Mesendoderm (in vitro differentiated cells): Measurements from ENCODE around the gene P3H2. TPM values are rescaled to one million over a fixed set of nuclear protein-coding genes. Genes with fewer than 3 reads are reported as not detected.

Source experiments
- DNase-seq: peaks from one replicate; pipeline ENCODE4 v3.0.0; 2013
- H2AK5ac ChIP-seq: 2 replicates; pipeline ENCODE4 v1.6.1; 2013; ENCODE audit warnings: low read length, inconsistent platforms
- H2BK120ac ChIP-seq: 2 replicates; pipeline ENCODE4 v1.6.1; 2013; ENCODE audit warnings: low read depth, mild to moderate bottlenecking, low read length, moderate library complexity, mixed read lengths
- H2BK15ac ChIP-seq: replicated peaks from 2 replicates; pipeline ENCODE4 v1.6.1; 2013; ENCODE audit warnings: low read depth, mild to moderate bottlenecking, moderate library complexity
- H2BK5ac ChIP-seq: 2 replicates; pipeline ENCODE4 v1.6.1; 2013; ENCODE audit warnings: low read length, inconsistent platforms
- H3K18ac ChIP-seq: 2 replicates; pipeline ENCODE4 v1.6.1; 2013; ENCODE audit warnings: mild to moderate bottlenecking, low read length, mixed read lengths
- H3K23ac ChIP-seq: one replicate; pipeline ENCODE4 v1.6.1; 2013; ENCODE audit warnings: low read length
- H3K27ac ChIP-seq: 2 replicates; pipeline ENCODE4 v1.5.1; 2013; ENCODE audit warnings: low read depth, mild to moderate bottlenecking, inconsistent platforms, low read length, moderate library complexity
- H3K27me3 ChIP-seq: 2 replicates; pipeline ENCODE4 v1.6.1; 2013; ENCODE audit warnings: low read length, control low read depth, mild to moderate bottlenecking, inconsistent platforms; ENCODE audit not compliant: insufficient read depth, poor library complexity
- H3K36me3 ChIP-seq: 2 replicates; pipeline ENCODE4 v1.6.1; 2013; ENCODE audit warnings: low read length, inconsistent platforms; ENCODE audit not compliant: control insufficient read depth, insufficient read depth
- H3K4ac ChIP-seq: one replicate; pipeline ENCODE4 v1.6.1; 2013; ENCODE audit warnings: low read depth, mild to moderate bottlenecking, low read length, moderate library complexity
- H3K4me1 ChIP-seq: 2 replicates; pipeline ENCODE4 v1.6.1; 2013; ENCODE audit warnings: low read depth, low read length, inconsistent platforms; ENCODE audit not compliant: control insufficient read depth
- H3K4me2 ChIP-seq: 2 replicates; pipeline ENCODE4 v1.6.1; 2013; ENCODE audit warnings: low read length
- H3K4me3 ChIP-seq: 2 replicates; pipeline ENCODE4 v1.5.1; 2013; ENCODE audit warnings: mild to moderate bottlenecking, low read length
- H3K56ac ChIP-seq: one replicate; pipeline ENCODE4 v1.6.1; 2013; ENCODE audit warnings: low read length
- H3K79me1 ChIP-seq: 2 replicates; pipeline ENCODE4 v1.6.1; 2013; ENCODE audit warnings: low read length, inconsistent platforms
- H3K79me2 ChIP-seq: 2 replicates; pipeline ENCODE4 v1.6.1; 2013; ENCODE audit warnings: mild to moderate bottlenecking, low read length; ENCODE audit not compliant: control insufficient read depth, insufficient read depth
- H3K9ac ChIP-seq: 2 replicates; pipeline ENCODE4 v1.6.1; 2013; ENCODE audit warnings: low read length, inconsistent platforms
- H4K5ac ChIP-seq: one replicate; pipeline ENCODE4 v1.6.1; 2013; ENCODE audit warnings: low read length
- H4K8ac ChIP-seq: one replicate; pipeline ENCODE4 v1.6.1; 2013; ENCODE audit warnings: low read depth, mild to moderate bottlenecking, control low read depth, low read length, moderate library complexity
- WGBS: extraction: QIAGEN DNeasy Blood & Tissue Kit; methylation state at CpG from one replicate; pipeline ENCODE4 v1.1.7; 2013; ENCODE audit warnings: low lambda C conversion rate, missing lambda C conversion rate; ENCODE audit not compliant: insufficient coverage; ENCODE audit errors: extremely low coverage; 5-methylcytosine and 5-hydroxymethylcytosine counted together
- polyA plus RNA-seq, 2 experiments: library from polyadenylated mRNA; stranded (reverse); fragments of 200-250 nt; gene quantifications; one replicate each; pipeline ENCODE4 v1.2.3, GENCODE V29; 2013

P3H2 gene, protein sequence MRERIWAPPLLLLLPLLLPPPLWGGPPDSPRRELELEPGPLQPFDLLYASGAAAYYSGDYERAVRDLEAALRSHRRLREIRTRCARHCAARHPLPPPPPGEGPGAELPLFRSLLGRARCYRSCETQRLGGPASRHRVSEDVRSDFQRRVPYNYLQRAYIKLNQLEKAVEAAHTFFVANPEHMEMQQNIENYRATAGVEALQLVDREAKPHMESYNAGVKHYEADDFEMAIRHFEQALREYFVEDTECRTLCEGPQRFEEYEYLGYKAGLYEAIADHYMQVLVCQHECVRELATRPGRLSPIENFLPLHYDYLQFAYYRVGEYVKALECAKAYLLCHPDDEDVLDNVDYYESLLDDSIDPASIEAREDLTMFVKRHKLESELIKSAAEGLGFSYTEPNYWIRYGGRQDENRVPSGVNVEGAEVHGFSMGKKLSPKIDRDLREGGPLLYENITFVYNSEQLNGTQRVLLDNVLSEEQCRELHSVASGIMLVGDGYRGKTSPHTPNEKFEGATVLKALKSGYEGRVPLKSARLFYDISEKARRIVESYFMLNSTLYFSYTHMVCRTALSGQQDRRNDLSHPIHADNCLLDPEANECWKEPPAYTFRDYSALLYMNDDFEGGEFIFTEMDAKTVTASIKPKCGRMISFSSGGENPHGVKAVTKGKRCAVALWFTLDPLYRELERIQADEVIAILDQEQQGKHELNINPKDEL
- 45.6 TPM for polyA plus RNA-seq (2013, experiment 1 of 2)
- polyA plus RNA-seq (2013, experiment 2 of 2) = 41.5 TPM

GRCh38 chr3:190120269-190121060 is at the start of gene P3H2:
TSS of gene P3H2 (minus strand) at chr3:190120897. CDS start at chr3:190120731, 166 bp downstream.
- H3K4ac ChIP-seq = peak within 1 kb of the TSS; percentile 73
- H2BK5ac ChIP-seq = peak within 1 kb of the TSS; percentile 85
- H3K4me3 ChIP-seq = peak within 1 kb of the TSS; percentile 74
- H3K27me3 ChIP-seq = no peaks in the 10 kb centered on the region
- peak within 1 kb of the TSS; percentile 97 for H3K56ac ChIP-seq
- H3K27ac ChIP-seq = peak within 1 kb of the TSS; percentile 72
- H2AK5ac ChIP-seq = peak within 1 kb of the TSS; percentile 92
- H3K9ac ChIP-seq = peak within 1 kb of the TSS; percentile 88
- H3K4me1 ChIP-seq = peaks cover 12% of the 10 kb centered on the region
- peaks cover 36% of the 10 kb centered on the region for H3K79me2 ChIP-seq
- H3K79me1 ChIP-seq = peaks cover 2% of the 10 kb centered on the region
- H4K5ac ChIP-seq = no peak within 1 kb of the TSS
- DNase-seq = peak; percentile 96
- no peaks in the 10 kb centered on the region for H3K36me3 ChIP-seq
- H4K8ac ChIP-seq = peak within 1 kb of the TSS; percentile 91
- H3K23ac ChIP-seq = peak within 1 kb of the TSS; percentile 86
- H3K18ac ChIP-seq = peak within 1 kb of the TSS; percentile 95
- no CpG with 5 or more reads among the region's 100 CpGs for WGBS
- peak within 1 kb of the TSS; percentile 60 for H3K4me2 ChIP-seq
- H2BK120ac ChIP-seq = peak within 1 kb of the TSS; percentile 68
- no peak within 1 kb of the TSS for H2BK15ac ChIP-seq

- H4K8ac ChIP-seq = no peak overlapping the region
- DNase-seq = no peak
Observed at GRCh38 chr3:190169877-190170276, 49.2 kb upstream of the P3H2 start.

DNA sequence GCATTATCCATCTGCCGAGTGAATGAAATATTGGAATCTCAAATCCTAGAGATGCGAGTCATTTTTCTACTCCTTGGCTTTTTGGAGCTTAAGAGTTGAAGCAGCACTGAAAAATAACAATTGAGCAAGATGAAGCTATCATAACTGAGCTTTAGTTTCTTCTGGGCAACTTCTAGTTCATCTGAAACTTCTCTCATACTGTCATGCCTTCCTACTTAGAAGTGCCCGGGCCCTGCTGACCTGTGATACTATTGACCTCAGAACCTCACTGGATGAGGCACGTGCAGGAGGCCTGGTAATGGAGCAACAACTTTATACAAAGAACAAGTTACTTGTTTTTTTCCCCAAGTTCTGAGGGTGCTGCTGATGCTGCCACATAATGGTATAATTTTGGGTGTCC is 48.5 kb upstream of the P3H2 start:
- Histone ChIP-seq H3K4me2 (no peak overlapping the region), H2AK5ac (no peak overlapping the region), H4K8ac (no peak overlapping the region), H3K79me1 (no peaks in the 10 kb centered on the region), H3K27ac (peak overlapping the region; percentile 56), H4K5ac (no peak overlapping the region), H3K56ac (peak overlapping the region; percentile 59), H3K9ac (no peak overlapping the region), H3K23ac (no peak overlapping the region), H2BK15ac (no peak overlapping the region), H3K36me3 (no peaks in the 10 kb centered on the region), H3K79me2 (no peaks in the 10 kb centered on the region), H3K27me3 (no peaks in the 10 kb centered on the region), H2BK120ac (peak overlapping the region; percentile 30), H3K4me3 (no peak overlapping the region), H3K18ac (peak overlapping the region; percentile 22), H3K4me1 (peaks cover 6% of the 10 kb centered on the region), H3K4ac (peak overlapping the region; percentile 91), H2BK5ac (peak overlapping the region; percentile 10)
- no CpG with 5 or more reads among the region's 4 CpGs for WGBS
- DNase-seq = no peak

More at GRCh38 chr3:190169877-190170276, 49.2 kb upstream of the P3H2 start:
- H3K4me3 ChIP-seq = no peak overlapping the region
- no CpG with 5 or more reads among the region's 2 CpGs for WGBS
- H3K9ac ChIP-seq = no peak overlapping the region
- H3K18ac ChIP-seq = no peak overlapping the region
- no peaks in the 10 kb centered on the region for H3K79me2 ChIP-seq
- H3K56ac ChIP-seq = no peak overlapping the region
- H2BK15ac ChIP-seq = no peak overlapping the region
- H3K4me1 ChIP-seq = peaks cover 6% of the 10 kb centered on the region
- H2AK5ac ChIP-seq = no peak overlapping the region
- H3K27ac ChIP-seq = no peak overlapping the region
- no peaks in the 10 kb centered on the region for H3K79me1 ChIP-seq
- H3K36me3 ChIP-seq = no peaks in the 10 kb centered on the region
- H4K5ac ChIP-seq = no peak overlapping the region
- no peak overlapping the region for H3K4ac ChIP-seq
- H2BK5ac ChIP-seq = no peak overlapping the region
- H2BK120ac ChIP-seq = no peak overlapping the region
- H3K27me3 ChIP-seq = no peaks in the 10 kb centered on the region
- no peak overlapping the region for H3K4me2 ChIP-seq
- no peak overlapping the region for H3K23ac ChIP-seq

- Histone ChIP-seq H4K8ac (no peak overlapping the region), H2BK15ac (no peak overlapping the region), H3K4ac (peak overlapping the region; percentile 91), H3K27me3 (no peaks in the 10 kb centered on the region), H3K4me2 (no peak overlapping the region), H3K79me1 (no peaks in the 10 kb centered on the region), H4K5ac (no peak overlapping the region), H3K56ac (peak overlapping the region; percentile 56), H3K36me3 (no peaks in the 10 kb centered on the region), H2AK5ac (no peak overlapping the region), H3K79me2 (no peaks in the 10 kb centered on the region), H2BK5ac (peak overlapping the region; percentile 99), H3K4me3 (no peak overlapping the region), H2BK120ac (no peak overlapping the region), H3K4me1 (peaks cover 6% of the 10 kb centered on the region), H3K9ac (peak overlapping the region; percentile 6), H3K27ac (peak overlapping the region; percentile 77), H3K18ac (peak overlapping the region; percentile 94), H3K23ac (no peak overlapping the region)
- no CpG with 5 or more reads among the region's 6 CpGs for WGBS
- peak; percentile 93 for DNase-seq
Observed at GRCh38 chr3:190167936-190168680, 47.4 kb upstream of the P3H2 start.

GRCh38 chr3:190166948-190167347 is 46.3 kb upstream of the P3H2 start:
- peak overlapping the region; percentile 63 for H3K56ac ChIP-seq
- peak overlapping the region; percentile 93 for H2BK120ac ChIP-seq
- H3K4ac ChIP-seq = peak overlapping the region; percentile 71
- peaks cover 6% of the 10 kb centered on the region for H3K4me1 ChIP-seq
- peak overlapping the region; percentile 97 for H2BK5ac ChIP-seq
- no peak overlapping the region for H3K4me2 ChIP-seq
- H3K79me1 ChIP-seq = no peaks in the 10 kb centered on the region
- peak overlapping the region; percentile 77 for H3K27ac ChIP-seq
- H4K5ac ChIP-seq = peak overlapping the region; percentile 91
- no peak overlapping the region for H3K9ac ChIP-seq
- WGBS = no CpG with 5 or more reads among the region's 4 CpGs
- H3K23ac ChIP-seq = no peak overlapping the region
- peak overlapping the region; percentile 74 for H2AK5ac ChIP-seq
- H4K8ac ChIP-seq = no peak overlapping the region
- peak overlapping the region; percentile 74 for H2BK15ac ChIP-seq
- no peaks in the 10 kb centered on the region for H3K27me3 ChIP-seq
- no peaks in the 10 kb centered on the region for H3K36me3 ChIP-seq
- H3K4me3 ChIP-seq = no peak overlapping the region
- no peaks in the 10 kb centered on the region for H3K79me2 ChIP-seq
- no peak for DNase-seq
- peak overlapping the region; percentile 68 for H3K18ac ChIP-seq
